Stimulated activated CD8-positive, alpha-beta memory T cell treated with anti-CD3 and anti-CD28 coated beads, Interleukin-12 subunit alpha, Interleukin-12 subunit beta, amount 100 ng/mL, for 1 hour (primary cell): ENCODE data around the gene ASCC3.
"Not testable (repeated sequence)": the region's sequence is repeated elsewhere in the genome, so short reads cannot be mapped to it uniquely, and the experiment has no call there.

Source experiments
- DNase-seq: peaks from one replicate; pipeline ENCODE4 v3.0.0-alpha.2; 2020; ENCODE audit warnings: low read depth

The ASCC3 gene

GRCh38 chr6:100658486-100658885, 222.6 kb downstream of the ASCC3 start:
- no peak for DNase-seq

DNA sequence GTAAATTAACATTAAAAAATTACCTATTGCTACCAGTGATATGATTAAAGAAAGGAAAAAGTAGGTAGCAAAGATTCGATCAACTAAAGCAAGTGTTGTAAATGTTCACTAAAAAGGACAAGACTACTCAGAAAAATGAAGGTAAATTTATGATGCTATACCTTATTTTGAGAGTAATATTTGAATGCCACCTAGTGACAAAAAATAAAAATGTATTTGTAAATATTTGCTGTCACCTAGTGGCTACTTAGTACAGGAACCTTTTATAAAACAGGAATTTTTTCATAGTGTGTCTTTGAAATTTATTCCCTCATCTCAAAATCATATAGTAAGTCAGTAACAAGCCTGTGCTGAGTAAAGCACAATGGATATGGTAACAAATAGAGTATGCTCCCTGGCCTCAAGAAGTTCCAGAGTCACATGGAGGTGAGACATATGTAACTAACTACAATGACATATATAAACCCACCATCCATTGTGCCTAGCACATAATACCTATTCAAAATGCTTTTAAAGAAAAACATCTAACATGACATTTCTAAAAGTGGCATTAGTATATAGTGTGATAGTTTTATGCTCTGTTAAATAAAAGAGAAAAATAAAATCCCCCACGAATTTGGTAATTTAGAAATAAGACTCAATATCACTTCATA, 223.3 kb downstream of the ASCC3 start:
- DNase-seq, result no peak

DNA sequence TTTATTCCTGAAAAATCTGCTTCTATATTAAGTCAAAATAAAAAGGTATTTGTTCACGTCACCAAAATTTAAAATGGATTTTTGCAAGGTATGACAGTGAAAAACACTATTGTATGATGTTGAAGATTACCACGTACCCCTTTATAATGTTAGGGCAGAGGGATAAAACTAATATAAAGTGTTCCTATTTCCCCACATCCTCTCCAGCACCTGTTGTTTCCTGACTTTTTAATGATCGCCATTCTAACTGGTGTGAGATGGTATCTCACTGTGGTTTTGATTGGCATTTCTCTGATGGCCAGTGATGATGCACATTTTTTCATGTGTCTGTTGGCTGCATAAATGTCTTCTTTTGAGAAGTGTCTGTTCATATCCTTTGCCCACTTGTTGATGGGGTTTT, 240.0 kb downstream of the ASCC3 start:
- not testable (repeated sequence) for DNase-seq

DNA sequence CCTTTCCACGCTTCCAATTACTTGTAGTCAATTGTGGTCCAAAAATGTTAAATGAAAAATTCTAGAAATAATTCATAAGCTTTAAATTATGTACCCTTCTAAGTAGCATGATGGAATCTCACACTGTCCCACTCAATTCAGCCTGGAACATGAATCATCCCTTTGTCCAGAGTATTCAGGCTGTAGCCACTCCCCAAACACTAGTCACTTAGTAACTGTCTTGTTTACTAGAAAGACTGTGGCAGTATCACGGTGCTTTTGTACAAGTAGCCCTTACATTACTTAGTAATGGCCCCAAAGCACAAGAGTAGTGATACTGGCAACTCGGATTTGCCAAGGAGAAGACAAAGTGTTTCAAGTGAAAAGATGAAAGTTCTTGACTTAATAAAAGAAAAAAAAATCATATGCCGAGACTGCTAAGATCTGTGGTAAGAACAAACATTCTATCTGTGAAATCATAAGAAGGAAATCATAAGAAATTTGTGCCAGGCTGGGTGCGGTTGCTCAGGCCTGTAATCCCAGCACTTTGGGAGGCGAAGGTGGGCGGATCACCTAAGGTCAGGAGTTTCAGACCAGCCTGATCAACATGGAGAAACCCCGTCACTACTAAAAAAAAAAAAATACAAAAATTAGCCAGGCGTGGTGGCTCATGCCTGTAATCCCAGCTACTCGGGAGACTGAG, 247.9 kb downstream of the ASCC3 start:
- DNase-seq, result no peak

- DNase-seq, result no peak
Measured at GRCh38 chr6:100630536-100630935, 250.6 kb downstream of the ASCC3 start.

- DNase-seq, result no peak
Measured at GRCh38 chr6:100627911-100628758, 253.0 kb downstream of the ASCC3 start.

DNA sequence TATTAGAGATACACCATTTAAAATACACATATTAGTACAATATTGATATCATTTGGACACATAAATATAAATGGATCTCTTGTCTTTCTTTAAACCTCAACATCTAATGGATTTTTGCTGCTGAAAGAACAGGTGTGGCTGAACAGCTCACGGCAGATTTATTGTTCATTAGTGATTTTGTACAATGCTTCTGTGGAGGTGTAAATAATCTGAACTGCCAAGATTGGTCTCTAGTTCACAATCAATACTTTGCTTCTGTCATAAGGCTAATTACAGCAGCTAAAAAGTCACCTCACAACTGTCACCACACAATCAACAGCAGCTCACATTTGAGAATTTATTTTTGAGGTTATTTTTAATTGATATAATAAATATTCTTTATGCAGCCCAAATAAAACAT, 254.4 kb downstream of the ASCC3 start:
- DNase-seq, result no peak

DNA sequence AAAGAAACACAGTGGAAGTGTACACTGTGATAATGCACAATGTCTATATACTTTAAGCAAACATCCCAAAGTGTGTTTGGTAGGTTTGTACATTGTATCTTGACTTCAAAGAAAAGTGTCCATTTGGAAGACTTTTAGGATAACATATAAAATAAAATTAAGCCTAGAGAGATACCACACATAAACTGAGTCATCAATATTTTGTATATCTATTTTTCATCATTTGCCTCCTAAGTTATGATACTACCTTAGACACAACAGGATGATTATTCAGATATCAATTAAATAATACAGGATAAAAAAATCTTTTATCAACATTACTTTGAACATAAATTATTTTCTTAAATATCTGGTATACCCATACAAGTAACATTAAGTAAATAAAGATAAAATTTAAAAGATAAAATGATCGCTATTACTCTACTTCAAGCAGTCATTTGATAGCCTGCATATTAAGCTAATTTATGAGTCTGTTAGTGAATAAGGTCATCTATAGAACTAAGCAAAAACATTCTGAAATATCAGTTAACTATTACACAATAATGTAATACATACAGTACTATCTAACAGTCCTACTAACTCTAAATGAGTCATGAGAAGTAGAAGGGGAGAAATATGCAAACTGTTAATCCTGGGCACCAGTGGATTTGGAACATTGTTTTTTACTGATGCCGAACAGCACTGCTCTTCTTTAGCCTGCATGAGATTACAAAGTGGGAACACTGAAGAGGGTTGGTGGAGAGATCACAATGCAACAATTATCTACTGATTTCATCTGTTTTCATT, 258.0 kb downstream of the ASCC3 start:
- DNase-seq, result no peak

- DNase-seq, result no peak
Measured at GRCh38 chr6:100620085-100620840, 260.9 kb downstream of the ASCC3 start.

DNA sequence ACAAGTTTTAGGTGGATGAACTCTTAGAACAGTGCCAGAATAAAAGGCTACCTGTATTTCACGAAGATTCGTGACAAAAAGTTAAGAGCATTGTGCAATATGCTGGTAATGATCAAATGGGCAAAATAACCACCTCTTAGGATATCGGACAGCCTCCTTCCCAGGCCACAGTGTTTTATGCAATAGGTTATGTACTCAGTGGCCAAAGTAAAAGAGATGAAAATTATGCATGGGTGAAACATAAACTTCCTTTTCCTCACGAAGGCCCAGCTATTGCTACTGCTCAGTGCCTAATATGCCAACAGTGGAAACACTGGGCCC, 262.8 kb downstream of the ASCC3 start:
- no peak for DNase-seq

- DNase-seq, result no peak
Measured at GRCh38 chr6:100617633-100618350, 263.3 kb downstream of the ASCC3 start.

DNA sequence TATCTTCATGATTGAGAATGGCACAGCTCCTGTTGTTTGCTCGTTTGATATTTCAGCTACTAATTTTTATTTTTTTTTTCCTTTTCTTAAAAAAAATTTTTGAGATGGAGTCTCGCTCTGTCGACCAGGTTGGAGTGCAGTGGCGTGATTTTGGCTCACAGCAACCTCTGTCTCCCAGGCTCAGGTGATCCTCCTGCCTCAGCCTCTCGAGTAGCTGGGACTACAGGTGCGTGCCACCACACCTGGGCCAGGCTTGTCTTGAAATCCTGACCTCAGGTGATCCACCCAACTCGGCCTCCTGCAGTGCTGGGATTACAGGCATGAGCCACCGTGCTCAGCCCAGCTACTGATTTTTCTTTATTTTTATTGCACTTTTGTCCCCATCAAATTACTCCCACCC, 266.2 kb downstream of the ASCC3 start:
- no peak for DNase-seq

DNA sequence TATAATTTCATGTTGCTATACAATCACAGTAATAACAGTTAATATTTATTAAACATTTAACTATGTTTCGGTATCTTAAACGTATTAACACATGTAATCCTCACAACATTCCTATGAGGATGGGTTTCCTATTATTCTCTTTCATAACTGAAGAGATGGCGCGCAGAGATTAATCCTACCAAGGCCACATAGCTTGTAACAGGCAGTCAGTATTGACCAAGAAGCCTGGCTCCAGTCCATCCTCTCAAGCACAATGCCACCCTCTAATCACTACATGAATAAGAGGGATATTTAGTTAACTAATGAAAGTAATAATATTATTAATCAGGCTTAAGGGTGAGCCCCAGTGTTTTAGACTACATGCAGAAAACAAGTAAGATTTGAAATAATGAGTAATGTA, 266.7 kb downstream of the ASCC3 start:
- DNase-seq, result no peak

- no peak for DNase-seq
Measured at GRCh38 chr6:100613656-100614055, 267.5 kb downstream of the ASCC3 start.

DNA sequence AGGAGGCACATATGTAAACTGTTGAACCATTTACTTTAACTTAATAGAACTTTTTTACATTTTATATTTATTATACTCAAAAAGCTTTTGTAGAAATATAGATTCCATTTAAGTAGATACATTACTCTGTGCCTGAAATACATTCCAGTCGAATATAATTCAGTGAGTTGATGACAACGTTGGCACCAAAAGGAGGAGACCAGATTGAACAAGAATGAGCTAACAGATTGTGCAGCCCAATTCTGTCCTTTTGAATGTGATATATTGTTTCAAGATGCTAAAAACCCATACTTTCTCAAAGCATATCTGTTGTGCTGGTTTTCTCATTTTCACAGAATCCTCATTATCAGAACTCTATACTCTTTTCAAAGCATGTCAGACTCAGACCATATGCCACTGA, 269.0 kb downstream of the ASCC3 start:
- no peak for DNase-seq

- no peak for DNase-seq
Measured at GRCh38 chr6:100599088-100599770, 281.9 kb downstream of the ASCC3 start.

DNA sequence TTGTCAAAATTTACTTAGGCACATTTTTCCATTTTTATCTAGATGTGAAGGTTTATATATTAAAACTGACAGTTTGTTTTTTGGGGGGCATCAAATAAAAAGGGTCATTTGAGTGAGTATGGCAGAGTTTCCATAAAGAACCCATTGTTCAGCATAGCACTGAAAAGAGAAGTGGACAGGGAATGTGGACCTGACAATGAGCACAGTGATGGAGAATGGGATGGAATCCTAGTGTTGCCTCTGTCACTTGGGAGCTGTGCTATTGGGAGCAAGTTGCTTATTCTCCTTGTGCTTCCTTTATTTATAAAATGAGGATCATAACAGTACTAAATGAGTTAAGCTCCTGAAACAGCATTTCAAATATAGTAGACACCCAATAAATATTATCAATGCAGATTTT, 285.7 kb downstream of the ASCC3 start:
- DNase-seq, result no peak

DNA sequence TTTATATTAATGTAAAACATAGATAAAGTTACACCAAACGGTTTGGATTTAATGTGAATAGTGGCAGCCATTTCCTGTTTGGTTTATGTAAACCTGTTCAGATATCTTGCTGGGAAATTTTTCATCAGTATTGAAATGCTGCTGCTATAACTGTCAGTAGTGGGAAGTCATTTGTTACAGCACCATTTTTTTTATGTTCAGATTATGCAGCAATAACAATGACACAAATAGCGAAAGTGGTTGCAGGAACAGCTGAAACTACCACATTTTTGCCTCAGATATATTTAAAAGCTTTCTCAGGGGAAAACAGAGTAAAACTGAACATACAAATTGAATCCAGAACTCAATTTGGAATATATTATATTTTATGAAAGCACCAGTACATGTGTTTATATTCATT, 287.6 kb downstream of the ASCC3 start:
- DNase-seq, result no peak

DNA sequence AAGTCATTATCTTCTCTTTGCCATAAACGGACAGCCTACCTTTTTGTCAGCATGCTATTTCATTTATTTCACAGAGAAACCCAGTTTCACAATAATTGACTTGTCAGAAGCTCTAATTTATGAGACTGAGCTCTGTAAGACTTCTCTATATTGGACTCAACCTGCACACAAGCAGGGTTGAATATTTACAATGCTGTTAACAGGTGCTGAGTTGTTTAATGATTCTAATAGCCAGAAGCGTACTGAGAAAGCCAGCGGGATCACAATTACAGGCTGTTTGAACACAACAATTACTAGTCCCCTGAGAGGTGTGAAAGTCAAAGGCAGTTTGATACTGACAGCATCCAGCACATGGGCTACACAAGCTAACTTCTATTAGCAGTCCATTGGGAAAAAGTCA, 288.2 kb downstream of the ASCC3 start:
- no peak for DNase-seq

DNA sequence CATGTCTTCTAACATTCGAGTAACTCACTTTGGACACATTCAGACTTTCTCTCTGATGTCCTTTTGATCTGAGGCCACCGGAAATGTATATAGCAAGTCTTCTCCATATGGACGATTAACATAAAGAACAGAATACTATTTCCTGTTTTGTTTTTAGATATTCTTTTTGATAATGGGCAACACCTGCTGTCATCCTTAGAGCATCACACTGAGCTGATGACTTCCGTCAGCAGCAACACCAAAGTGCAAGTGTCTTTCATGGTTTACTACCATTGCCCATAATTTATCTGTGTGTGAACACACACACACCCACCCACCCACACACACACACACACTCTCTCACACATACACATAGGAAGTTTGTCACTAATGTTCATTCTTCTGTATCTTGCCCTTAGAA, 303.7 kb downstream of the ASCC3 start:
- DNase-seq, result no peak
